Adipocyte (in vitro differentiated cells): ENCODE data around the gene EPDR1.

Experiments
- DNase-seq: peaks from one replicate; pipeline ENCODE4 v3.0.0-alpha.2; 2015; ENCODE audit warnings: low read depth
- H3K27me3 ChIP-seq: replicated peaks from 2 replicates; pipeline ENCODE4 v1.7.0; 2013; ENCODE audit warnings: mild to moderate bottlenecking, low read length, moderate library complexity; ENCODE audit not compliant: control insufficient read depth, insufficient read depth
- H3K36me3 ChIP-seq: 2 replicates; pipeline ENCODE4 v1.7.0; 2013; ENCODE audit warnings: low read length, mild to moderate bottlenecking, moderate library complexity; ENCODE audit not compliant: control insufficient read depth, insufficient read depth, severe bottlenecking
- H3K4me1 ChIP-seq: 2 replicates; pipeline ENCODE4 v1.7.0; 2013; ENCODE audit warnings: mild to moderate bottlenecking, low read length, moderate library complexity; ENCODE audit not compliant: control insufficient read depth, insufficient read depth
- H3K4me3 ChIP-seq: 2 replicates; pipeline ENCODE4 v1.7.0; 2013; ENCODE audit warnings: mild to moderate bottlenecking, low read length, moderate library complexity
- H3K9ac ChIP-seq: 2 replicates; pipeline ENCODE4 v1.7.0; 2013; ENCODE audit warnings: mild to moderate bottlenecking, low read length, moderate library complexity
- H3K9me3 ChIP-seq: 2 replicates; pipeline ENCODE4 v1.7.0; 2013; ENCODE audit warnings: mild to moderate bottlenecking, low read length, moderate library complexity; ENCODE audit not compliant: control insufficient read depth

EPDR1 gene

DNA sequence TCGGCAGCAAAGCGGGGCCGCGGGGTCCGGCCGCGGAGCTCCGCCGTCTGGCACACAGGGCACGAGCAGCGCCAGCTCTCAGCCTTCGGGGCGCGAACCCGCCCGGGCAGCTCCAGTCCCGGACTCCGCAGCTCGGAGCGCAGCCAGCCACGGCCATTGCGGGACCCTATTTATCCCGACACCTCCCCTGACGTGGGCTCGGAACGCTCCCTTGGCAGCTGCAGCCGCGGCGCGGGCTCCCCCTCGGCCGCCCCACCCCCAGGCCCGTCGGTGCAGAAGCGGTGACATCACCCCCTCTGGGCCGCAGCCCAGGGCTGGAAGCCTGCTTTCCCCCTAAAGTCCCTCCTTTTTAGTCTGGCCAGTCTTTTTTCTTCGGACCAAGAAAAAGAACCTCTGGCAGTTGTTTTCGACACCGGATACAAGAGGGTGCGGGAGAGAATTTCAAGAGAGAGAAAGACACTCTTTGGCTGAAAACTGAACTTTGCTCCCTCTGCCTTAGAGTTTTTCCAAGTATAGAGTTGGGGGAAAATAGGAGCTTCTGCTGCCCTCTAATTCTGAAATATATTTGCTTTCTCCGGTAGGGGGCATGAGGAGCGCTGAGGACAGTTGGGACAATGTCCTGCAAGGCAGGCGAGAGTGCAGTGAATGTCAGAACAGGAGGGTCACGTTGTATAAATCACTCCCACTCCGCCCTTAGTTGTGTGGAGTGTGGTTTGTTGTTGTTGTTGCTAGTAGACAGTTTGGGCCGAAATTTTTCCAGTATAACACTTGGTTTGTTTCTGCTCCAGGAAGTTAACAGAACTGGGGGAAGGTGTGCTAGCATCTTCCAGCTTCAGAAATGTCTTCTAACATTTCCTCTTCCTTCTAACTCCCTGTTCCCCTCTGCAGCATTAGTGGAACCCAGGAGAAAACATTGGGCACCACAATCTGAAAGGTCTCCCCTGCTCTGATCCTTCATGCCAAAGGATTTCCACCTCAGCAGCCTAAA, 3.5 kb upstream of the EPDR1 start, which contains the start of gene SFRP4:
Gene SFRP4 (minus strand): TSS at position 145 of the 988 bp plus-strand sequence. CDS start 280 bp downstream, outside the sequence.
- peak; percentile 88 for DNase-seq
- H3K9me3 ChIP-seq: no peaks in the 10 kb centered on the region
- no peaks in the 10 kb centered on the region for H3K27me3 ChIP-seq
- H3K9ac ChIP-seq: peak within 1 kb of the TSS; percentile 83
- H3K4me1 ChIP-seq: peaks cover 35% of the 10 kb centered on the region
- H3K36me3 ChIP-seq: peaks cover 4% of the 10 kb centered on the region
- H3K4me3 ChIP-seq: peak within 1 kb of the TSS; percentile 84

DNA sequence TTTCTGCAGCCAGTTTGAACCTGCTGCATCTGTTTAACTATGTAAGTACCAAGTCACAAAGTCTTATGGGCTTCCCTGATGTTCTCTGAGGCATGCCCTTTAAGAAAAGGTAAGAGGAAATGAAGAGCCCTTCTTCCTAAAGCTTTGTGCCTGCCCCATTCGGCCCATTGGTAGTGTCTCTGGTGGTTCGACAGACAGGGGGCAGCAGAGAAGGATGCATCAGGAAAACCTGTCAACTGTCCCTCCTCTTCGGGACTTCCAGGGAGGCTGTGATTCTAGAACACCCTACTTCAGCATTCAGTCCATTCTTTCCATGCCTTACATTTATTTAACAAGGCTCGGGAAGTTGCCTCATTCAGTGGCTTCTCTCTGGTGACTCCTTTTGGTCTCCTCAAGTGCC, 1.9 kb upstream of the EPDR1 start:
- Histone ChIP-seq H3K36me3 (no peaks in the 10 kb centered on the region), H3K4me1 (peaks cover 41% of the 10 kb centered on the region), H3K4me3 (no peak overlapping the region), H3K9ac (no peak overlapping the region), H3K9me3 (no peaks in the 10 kb centered on the region), H3K27me3 (no peaks in the 10 kb centered on the region)
- DNase-seq: no peak

DNA sequence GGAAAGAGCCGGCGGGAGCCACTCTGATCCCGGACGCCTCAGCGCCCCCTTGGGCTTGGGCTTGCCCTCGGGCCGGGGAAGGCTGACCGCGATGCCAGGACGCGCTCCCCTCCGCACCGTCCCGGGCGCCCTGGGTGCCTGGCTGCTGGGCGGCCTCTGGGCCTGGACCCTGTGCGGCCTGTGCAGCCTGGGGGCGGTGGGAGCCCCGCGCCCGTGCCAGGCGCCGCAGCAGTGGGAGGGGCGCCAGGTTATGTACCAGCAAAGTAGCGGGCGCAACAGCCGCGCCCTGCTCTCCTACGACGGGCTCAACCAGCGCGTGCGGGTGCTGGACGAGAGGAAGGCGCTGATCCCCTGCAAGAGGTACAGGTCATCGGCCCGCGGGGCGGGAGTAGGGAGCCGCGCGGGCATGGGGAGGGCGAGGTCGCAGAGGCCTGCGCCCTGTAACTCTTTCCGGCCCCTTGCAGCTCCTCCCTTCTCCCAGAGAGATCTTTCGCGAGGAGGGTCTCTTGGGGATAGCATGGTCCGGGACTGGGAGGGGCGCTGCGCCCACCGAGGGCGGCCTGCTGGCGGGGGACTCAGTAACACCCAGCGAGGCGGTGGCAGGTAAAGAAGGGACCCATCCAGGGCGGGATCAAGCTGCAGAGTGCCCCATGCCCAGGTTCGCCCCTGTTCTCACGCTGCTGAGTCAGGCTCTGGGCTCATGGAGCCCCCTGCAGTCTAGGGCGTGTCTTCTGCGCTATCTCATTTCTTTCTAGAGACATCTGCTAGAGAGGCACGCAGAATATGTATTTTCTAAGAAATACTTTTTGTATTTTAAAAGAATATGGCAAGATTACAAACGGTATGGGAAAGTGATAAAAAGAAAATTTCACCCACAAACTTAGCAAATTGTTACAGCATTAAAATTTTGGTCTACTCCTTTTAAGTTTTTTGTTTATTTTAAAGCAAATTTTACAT, 687 bp downstream of the EPDR1 start:
- Histone ChIP-seq H3K27me3 (no peaks in the 10 kb centered on the region), H3K9ac (peak overlapping the region; percentile 96), H3K9me3 (peaks cover 9% of the 10 kb centered on the region), H3K4me3 (peak overlapping the region; percentile 93), H3K4me1 (peaks cover 45% of the 10 kb centered on the region), H3K36me3 (peaks cover 9% of the 10 kb centered on the region)
- peak; percentile 64 for DNase-seq

DNA sequence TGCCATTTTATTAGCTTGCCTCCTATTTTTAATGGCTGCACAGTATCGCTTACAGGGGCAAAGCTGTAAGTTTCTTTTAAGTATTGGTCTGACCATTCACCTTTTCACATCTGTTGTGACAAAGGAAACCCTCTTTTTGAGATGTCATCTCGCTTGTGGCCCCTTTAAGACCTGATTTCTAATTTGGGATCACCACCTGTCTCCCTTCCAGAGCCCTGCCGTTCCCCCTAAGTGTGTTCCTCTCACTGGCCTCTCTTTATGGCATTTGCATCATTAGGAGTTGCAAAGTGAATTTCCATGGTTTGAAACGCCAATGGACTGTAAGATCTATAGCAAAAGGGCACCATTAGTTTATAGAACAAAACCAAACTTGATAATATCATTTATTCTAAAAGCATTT, 1.4 kb downstream of the EPDR1 start:
- Histone ChIP-seq H3K4me1 (peaks cover 44% of the 10 kb centered on the region), H3K27me3 (no peaks in the 10 kb centered on the region), H3K9ac (peak overlapping the region; percentile 96), H3K36me3 (peaks cover 9% of the 10 kb centered on the region), H3K9me3 (peaks cover 10% of the 10 kb centered on the region), H3K4me3 (peak overlapping the region; percentile 93)
- DNase-seq: no peak

DNA sequence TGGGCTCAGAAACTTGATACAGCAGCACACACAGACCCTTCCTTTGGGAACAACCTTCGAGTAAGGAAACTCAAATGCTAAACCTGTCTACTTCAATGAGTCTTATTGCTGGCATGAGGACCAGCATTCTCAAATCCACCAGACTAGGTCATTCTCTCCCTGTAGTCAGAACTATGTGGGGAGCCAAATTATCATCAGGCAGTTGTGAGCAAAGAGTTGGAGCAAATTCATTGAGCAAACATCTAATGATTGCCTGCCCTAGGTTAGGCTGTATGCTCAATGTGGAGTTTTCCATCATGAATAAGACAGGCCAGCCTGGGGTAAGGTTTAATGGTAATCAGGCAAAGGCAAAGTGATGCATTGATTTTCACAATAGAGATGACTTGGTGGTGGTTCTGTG, 3.6 kb downstream of the EPDR1 start:
- Histone ChIP-seq H3K27me3 (no peaks in the 10 kb centered on the region), H3K4me1 (peaks cover 57% of the 10 kb centered on the region), H3K4me3 (peak overlapping the region; percentile 60), H3K9ac (peak overlapping the region; percentile 19), H3K36me3 (peaks cover 9% of the 10 kb centered on the region), H3K9me3 (peaks cover 10% of the 10 kb centered on the region)
- no peak for DNase-seq

DNA sequence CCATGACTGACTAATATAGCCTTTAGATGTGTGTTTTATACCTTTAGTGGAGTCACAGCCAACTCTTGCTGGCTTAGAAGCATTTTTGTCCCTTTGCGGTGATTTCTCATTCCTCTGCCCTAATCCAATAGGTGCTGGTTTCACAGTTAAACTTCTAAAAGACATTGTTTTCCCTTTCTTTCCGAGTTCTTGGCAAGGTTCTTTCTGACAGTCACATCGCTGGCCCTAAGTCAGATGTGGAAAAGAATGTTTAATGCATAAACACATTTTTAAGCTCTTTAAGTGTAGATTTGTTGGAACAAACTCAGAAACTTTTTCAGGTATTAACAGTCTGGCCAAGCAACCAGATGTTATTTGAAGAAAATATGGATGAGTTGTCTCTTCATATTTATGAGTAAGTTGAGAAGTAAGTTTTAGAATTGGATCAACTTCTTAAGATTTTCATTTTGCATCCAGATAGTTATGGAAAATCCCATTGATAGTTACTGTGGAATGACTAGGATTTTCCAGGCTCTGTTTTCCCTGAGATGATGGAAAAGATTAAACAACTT, 4.1 kb downstream of the EPDR1 start:
- H3K36me3 ChIP-seq: peaks cover 9% of the 10 kb centered on the region
- H3K9ac ChIP-seq: peak overlapping the region; percentile 19
- H3K27me3 ChIP-seq: no peaks in the 10 kb centered on the region
- peak overlapping the region; percentile 60 for H3K4me3 ChIP-seq
- no peak for DNase-seq
- peaks cover 10% of the 10 kb centered on the region for H3K9me3 ChIP-seq
- H3K4me1 ChIP-seq: peaks cover 62% of the 10 kb centered on the region

DNA sequence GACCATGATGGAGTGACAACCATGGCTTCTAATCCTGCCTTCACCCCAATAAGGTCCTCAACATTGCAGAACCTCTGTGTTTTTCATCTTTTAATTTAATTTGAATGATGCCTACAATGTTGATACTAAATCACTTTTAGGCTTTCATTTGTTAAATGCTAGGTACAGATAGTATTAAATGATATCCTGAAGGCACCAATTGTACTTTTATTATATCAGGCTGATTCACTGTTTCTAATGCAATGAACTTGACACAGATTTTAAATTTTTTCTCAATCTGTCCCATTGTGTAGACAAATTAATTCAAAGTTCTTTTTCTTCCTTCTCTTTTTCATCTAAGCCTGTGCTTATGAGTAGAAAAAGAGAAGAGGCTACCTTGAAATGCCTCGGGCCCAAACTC, 5.2 kb downstream of the EPDR1 start:
- Histone ChIP-seq H3K27me3 (no peaks in the 10 kb centered on the region), H3K4me1 (peaks cover 67% of the 10 kb centered on the region), H3K4me3 (no peak overlapping the region), H3K9me3 (peaks cover 10% of the 10 kb centered on the region), H3K36me3 (peaks cover 9% of the 10 kb centered on the region), H3K9ac (no peak overlapping the region)
- DNase-seq: no peak

DNA sequence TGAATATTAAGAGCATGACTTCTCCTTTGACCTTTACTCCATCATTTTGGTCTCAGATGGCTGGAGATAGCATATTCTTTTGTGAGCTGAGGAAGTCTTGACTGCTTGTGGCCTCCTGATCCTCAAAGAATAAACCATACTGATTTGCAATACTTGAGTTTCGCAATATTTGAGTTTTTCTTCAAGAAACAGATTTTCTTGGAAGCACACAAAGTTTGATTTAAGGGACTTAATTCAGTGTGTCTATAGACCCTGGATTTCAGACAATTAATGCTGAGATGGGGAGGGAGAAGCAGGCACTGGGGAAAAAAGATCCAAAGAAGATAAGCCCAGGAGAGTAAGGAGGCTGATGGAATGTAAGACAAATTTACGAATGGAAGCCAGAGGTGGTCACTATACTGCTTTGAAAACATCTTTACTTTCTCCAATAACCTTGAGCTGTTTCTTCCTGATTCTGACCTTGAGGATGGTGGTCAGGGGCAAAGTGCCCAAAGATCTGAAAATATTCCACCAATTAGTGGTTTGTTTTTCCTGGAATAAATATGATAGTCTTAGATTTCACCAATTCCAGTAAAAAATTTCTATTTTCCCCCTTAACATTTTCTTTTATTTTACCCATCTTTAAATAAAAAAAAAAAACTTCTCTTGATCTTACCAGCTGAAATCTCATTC, 7.5 kb downstream of the EPDR1 start:
- Histone ChIP-seq H3K9ac (peak overlapping the region; percentile 69), H3K4me3 (peak overlapping the region; percentile 1), H3K4me1 (peaks cover 66% of the 10 kb centered on the region), H3K27me3 (no peaks in the 10 kb centered on the region), H3K36me3 (peaks cover 9% of the 10 kb centered on the region), H3K9me3 (peaks cover 10% of the 10 kb centered on the region)
- peak; percentile 79 for DNase-seq

DNA sequence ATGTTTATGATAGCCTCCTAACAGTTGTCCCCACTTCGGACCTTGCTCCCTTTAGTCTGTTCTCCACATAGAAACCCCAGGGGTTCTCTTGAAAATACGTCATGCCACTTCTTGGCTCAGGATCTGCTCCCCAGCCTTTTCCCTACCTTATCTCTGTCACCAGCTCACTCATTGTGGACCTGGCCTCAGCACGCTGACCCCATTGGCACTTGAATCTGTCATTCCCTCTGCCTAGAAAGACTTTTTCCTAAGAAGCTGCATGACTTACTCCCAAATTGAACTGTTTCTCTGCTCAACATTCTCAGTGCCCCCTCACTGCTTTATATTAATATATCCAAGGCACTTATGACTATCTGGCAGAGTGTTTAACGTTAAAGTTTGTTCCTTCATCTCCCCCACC, 8.4 kb downstream of the EPDR1 start:
- Histone ChIP-seq H3K27me3 (no peaks in the 10 kb centered on the region), H3K9ac (peak overlapping the region; percentile 69), H3K4me1 (peaks cover 64% of the 10 kb centered on the region), H3K9me3 (peaks cover 10% of the 10 kb centered on the region), H3K36me3 (peaks cover 9% of the 10 kb centered on the region), H3K4me3 (no peak overlapping the region)
- no peak for DNase-seq

DNA sequence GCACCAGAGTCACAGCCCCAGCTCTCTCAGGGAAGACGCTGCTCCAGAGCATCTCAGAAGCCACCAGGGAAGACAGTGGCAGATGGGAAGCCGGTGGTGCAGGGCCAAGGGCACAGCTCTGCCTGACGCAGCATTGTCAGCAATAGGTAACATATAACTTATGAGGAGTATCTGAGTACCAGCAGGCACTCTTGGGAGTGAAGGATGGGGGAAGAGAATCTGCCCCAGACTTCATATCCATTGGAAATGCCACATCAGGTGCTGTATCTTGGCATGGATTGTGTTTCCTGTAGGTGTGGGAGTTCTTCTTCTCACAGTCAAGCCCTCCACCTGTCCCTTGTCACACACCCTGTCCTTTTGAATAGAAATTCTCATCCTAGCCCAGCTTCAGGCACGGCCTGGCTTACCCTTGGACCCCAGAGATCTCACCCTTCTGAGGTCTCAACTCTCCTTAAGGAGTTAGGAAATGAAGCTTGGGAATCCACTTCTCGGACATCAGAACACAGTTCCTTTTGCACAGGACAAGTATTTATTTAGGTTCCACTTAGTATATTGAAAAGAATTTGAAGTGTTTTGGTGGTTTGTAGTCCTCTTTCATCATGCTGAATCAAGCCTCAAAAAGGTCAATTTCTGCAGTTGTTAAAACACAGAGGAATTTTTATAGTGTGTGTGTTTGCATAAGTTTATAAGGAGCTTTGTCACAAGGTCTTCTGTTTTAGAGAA, 9.9 kb downstream of the EPDR1 start:
- no peaks in the 10 kb centered on the region for H3K27me3 ChIP-seq
- DNase-seq: peak; percentile 66
- H3K4me3 ChIP-seq: no peak overlapping the region
- no peak overlapping the region for H3K9ac ChIP-seq
- H3K36me3 ChIP-seq: peaks cover 5% of the 10 kb centered on the region
- H3K9me3 ChIP-seq: peaks cover 8% of the 10 kb centered on the region
- peaks cover 52% of the 10 kb centered on the region for H3K4me1 ChIP-seq
